OCI-LY7 (cell line): ENCODE results near the gene UBTD2. TPM values are rescaled to one million over a fixed set of nuclear protein-coding genes. Genes with fewer than 3 reads are reported as not detected.

Source experiments
- BruUV-seq: library from RNA; stranded (reverse); fragments of 400-500 nt; replicated peaks from 2 replicates; lab custom pipeline; 2021; lab: Mats Ljungman, UMichigan
- CTCF ChIA-PET: fragments of 300-600 bp; sonication (Branson Sonifier 250); formaldehyde crosslinking; loops from one replicate; lab custom pipeline; 2022; ENCODE audit warnings: antibody characterized with exemption; ENCODE audit not compliant: unreplicated experiment; lab: Charles Lee
- POLR2A ChIA-PET: fragments of 300-600 bp; sonication (Branson Sonifier 250); formaldehyde crosslinking; loops from one replicate; lab custom pipeline; 2022; ENCODE audit warnings: antibody characterized with exemption; lab: Charles Lee
- DNase-seq: peaks from one replicate; pipeline ENCODE4 v3.0.0-alpha.2; 2015; ENCODE audit warnings: low spot score
- H2AFZ ChIP-seq: fragments of 200-600 bp; sonication (generic), shearing (Covaris generic); 2 replicates; pipeline ENCODE4 v1.6.1; 2014; ENCODE audit warnings: mild to moderate bottlenecking, antibody characterized with exemption, low read length, moderate library complexity
- H3K27ac ChIP-seq: fragments of 200-600 bp; sonication (generic); 2 replicates; pipeline ENCODE4 v1.5.1; 2014; ENCODE audit warnings: mixed run types, low read depth, mild to moderate bottlenecking, moderate library complexity, low read length, inconsistent platforms; ENCODE audit not compliant: poor library complexity, severe bottlenecking
- H3K36me3 ChIP-seq: fragments of 200-600 bp; sonication (generic); 2 replicates; pipeline ENCODE4 v1.6.1; 2014; ENCODE audit warnings: mild to moderate bottlenecking, antibody characterized with exemption, low read length, moderate library complexity, mixed read lengths; ENCODE audit not compliant: insufficient read depth
- H3K4me1 ChIP-seq: fragments of 200-600 bp; sonication (generic); 2 replicates; pipeline ENCODE4 v1.5.1; 2014; ENCODE audit warnings: mild to moderate bottlenecking, low read length; ENCODE audit not compliant: insufficient read depth, poor library complexity, severe bottlenecking
- H3K4me2 ChIP-seq: fragments of 200-600 bp; sonication (generic); 2 replicates; pipeline ENCODE4 v1.6.1; 2014; ENCODE audit warnings: mild to moderate bottlenecking, low read length
- H3K4me3 ChIP-seq: fragments of 200-600 bp; sonication (generic); 2 replicates; pipeline ENCODE4 v1.5.1; 2014; ENCODE audit warnings: mild to moderate bottlenecking, low read depth, low read length; ENCODE audit not compliant: poor library complexity, severe bottlenecking
- H3K79me2 ChIP-seq: fragments of 200-600 bp; sonication (generic); 2 replicates; pipeline ENCODE4 v1.6.1; 2016; ENCODE audit warnings: low read depth, mild to moderate bottlenecking, low read length, moderate library complexity, mixed read lengths; ENCODE audit not compliant: insufficient read depth
- H3K9me2 ChIP-seq: fragments of 200-600 bp; sonication (generic); 2 replicates; pipeline ENCODE4 v1.6.1; 2016; ENCODE audit warnings: mild to moderate bottlenecking, low read length, mixed read lengths; ENCODE audit not compliant: insufficient read depth
- H3K9me3 ChIP-seq: fragments of 200-600 bp; sonication (generic); 2 replicates; pipeline ENCODE4 v1.6.1; 2014; ENCODE audit warnings: mild to moderate bottlenecking, mixed run types, low read length, mixed read lengths
- H4K20me1 ChIP-seq: fragments of 200-600 bp; sonication (generic); 2 replicates; pipeline ENCODE4 v1.6.1; 2014; ENCODE audit warnings: mild to moderate bottlenecking, antibody characterized with exemption, low read length, moderate library complexity, mixed read lengths; ENCODE audit not compliant: insufficient read depth
- CTCF ChIP-seq: fragments of 200-600 bp; sonication (generic); conservative IDR thresholded peaks from 2 replicates; pipeline ENCODE4 v1.5.1; 2014; ENCODE audit warnings: mild to moderate bottlenecking, antibody characterized with exemption, low read length, moderate library complexity, mixed read lengths
- EZH2phosphoT487 ChIP-seq: fragments of 200-600 bp; sonication (generic); IDR thresholded peaks from 2 replicates; pipeline ENCODE4 v1.6.1; 2018; ENCODE audit warnings: low read depth, borderline replicate concordance, mild to moderate bottlenecking, mixed run types, antibody characterized with exemption, low read length, moderate library complexity, mixed read lengths
- intact Hi-C: fragments of 100-400 bp; cut with micrococcal nuclease; formaldehyde crosslinking; loops from one replicate; pipeline ENCODE4 v1.10.0; 2022; ENCODE audit not compliant: unreplicated experiment
- total RNA-seq, 2 experiments: library from RNA; depleted of rRNA in 1 of 2; stranded (reverse); fragments of >200 nt in 1 of 2; shearing (Covaris generic) in 1 of 2; gene quantifications; 2 replicates each; pipeline ENCODE4 v1.2.3, GENCODE V29; 2014 to 2022

UBTD2 gene
- total RNA-seq, 2 experiments from 2014 or later = 16.0 to 19.8 TPM

- Histone ChIP-seq H3K4me3 (peak overlapping the region; percentile 94), H4K20me1 (peaks cover 10% of the 10 kb centered on the region; the same call in 1 of the 2 replicates), H3K4me1 (peaks cover 25% of the 10 kb centered on the region), H3K27ac (peak overlapping the region; percentile 16), H3K36me3 (0 out of 2 replicates have a peak, but pooled peaks cover under 1% of the 10 kb centered on the region), H3K9me3 (no peaks in the 10 kb centered on the region), H2AFZ (peak overlapping the region; percentile 96), H3K4me2 (peak overlapping the region; percentile 92), H3K9me2 (no peaks in the 10 kb centered on the region), H3K79me2 (peaks cover 34% of the 10 kb centered on the region)
- POLR2A ChIA-PET = interaction anchor here (0.6 to 1.3 kb wide), 5 partner anchors 9 to 897 kb away, joined by 3 to 6 read pairs (median 3); partner anchors contain the start of gene NPM1
- intact Hi-C loops = loop anchor here (2.0 to 5.0 kb wide), 2 partner anchors 174 to 277 kb away; partner anchors contain the start of gene FBXW11
- no TSS peak for BruUV-seq
- CTCF ChIA-PET = no interaction called here
- TF ChIP-seq EZH2phosphoT487 (no peak), CTCF (no peak)
- DNase-seq = no peak
Observed at GRCh38 chr5:172284611-172284980, 1.0 kb upstream of the UBTD2 start.

DNA sequence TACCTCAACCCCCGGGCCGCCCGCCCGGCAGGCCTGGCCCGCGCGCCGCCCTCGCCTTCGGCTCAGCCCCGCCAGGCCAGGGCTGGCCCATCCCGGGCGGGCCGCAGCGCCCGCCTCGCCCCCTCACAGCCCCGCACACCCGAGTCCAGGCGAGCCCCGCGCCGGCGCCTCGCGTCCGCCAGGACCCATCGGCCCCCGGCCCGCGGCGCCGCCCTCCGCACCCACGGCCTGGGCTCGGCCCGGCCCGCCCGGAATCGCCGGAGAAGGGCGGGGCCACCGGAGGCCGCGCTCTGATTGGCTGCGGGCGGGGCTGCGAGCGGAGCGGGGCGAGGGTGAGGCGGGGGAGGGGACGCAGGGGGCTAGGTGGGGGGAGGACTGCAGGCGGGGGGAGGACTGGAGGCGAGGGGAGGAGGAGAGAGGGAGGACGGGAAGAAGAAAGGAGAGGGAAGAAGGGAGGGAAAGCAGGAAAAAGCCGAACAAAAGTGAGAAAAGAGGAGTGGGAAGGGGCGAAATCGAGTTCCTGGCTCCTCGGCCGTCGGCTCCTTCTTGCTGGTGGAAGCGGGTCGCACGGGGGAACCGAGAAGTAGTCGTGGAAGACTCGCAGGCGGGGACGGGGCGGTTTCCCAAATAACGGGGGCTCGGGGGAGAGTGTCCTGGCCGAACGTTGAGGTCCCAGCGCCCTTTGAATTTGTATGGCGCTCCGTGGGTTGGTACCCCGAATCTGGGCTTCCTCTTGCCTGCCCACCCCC lies 472 bp upstream of the UBTD2 start:
- Histone ChIP-seq H2AFZ (peak overlapping the region; percentile 96), H3K27ac (peak overlapping the region; percentile 16), H3K4me2 (peak overlapping the region; percentile 92), H3K4me1 (peaks cover 25% of the 10 kb centered on the region), H4K20me1 (peaks cover 10% of the 10 kb centered on the region; the same call in 1 of the 2 replicates), H3K4me3 (peak overlapping the region; percentile 94), H3K9me3 (no peaks in the 10 kb centered on the region), H3K9me2 (no peaks in the 10 kb centered on the region), H3K79me2 (peaks cover 39% of the 10 kb centered on the region), H3K36me3 (0 out of 2 replicates have a peak, but pooled peaks cover 6% of the 10 kb centered on the region)
- ChIA-PET POLR2A (interaction anchor here (1.5 kb wide), 1 partner anchor 97 kb away, joined by 4 read pairs; no protein-coding TSS in a partner anchor), CTCF (no interaction called here)
- intact Hi-C loops = loop anchor here (2.0 to 5.0 kb wide), 3 partner anchors 95 to 277 kb away; partner anchors contain the start of genes FBXW11 and STK10
- DNase-seq = peak; percentile 87
- no TSS peak for BruUV-seq
- TF ChIP-seq EZH2phosphoT487 (no peak), CTCF (no peak)
